ENCODE measurements around the gene PPP3R1.

DNA sequence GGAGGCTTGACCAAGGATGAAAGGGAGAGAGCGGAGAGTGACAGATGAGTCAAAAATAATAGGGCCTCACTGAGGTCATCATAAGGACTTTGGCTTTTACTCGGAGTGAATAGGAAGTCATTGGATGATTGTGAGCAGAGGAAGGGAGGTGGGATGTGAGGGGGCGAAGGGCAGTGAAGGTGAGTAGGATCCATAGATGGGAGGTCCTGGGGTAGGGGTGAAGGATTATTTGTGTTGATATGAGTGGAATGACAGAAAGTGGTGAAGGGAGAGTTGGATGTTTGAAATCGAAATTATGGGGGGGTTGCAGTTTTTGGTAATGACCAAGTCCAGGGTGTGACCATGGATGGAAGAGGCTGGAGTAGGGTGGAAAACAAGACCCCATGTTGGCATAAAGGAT is 80.6 kb downstream of the PPP3R1 start:
- TF ChIP-seq POLR2AphosphoS5 (IDR thresholded peaks at IDR 0.05; ENCODE audit: insufficient read depth, low read depth, low read length), result no peak
- no peak for TF ChIP-seq CTCF (IDR thresholded peaks at IDR 0.05; ENCODE audit: extremely low read depth in 1 of 2, insufficient read depth in 1 of 2, low read depth in 1 of 2, low read length in 2 of 2)
- no peak for TF ChIP-seq MYC (IDR thresholded peaks at IDR 0.05; ENCODE audit: low read depth, low read length)
- no peak for TF ChIP-seq EZH2 (IDR thresholded peaks at IDR 0.05; ENCODE audit: borderline replicate concordance, low read depth, low read length, severe bottlenecking)
- no peak for TF ChIP-seq POLR2A (IDR thresholded peaks at IDR 0.05; ENCODE audit: low read depth, low read length)
- no peak for TF ChIP-seq FOS (IDR thresholded peaks at IDR 0.05; ENCODE audit: borderline replicate concordance, insufficient read depth, low read length)
- TF ChIP-seq MAX (IDR thresholded peaks at IDR 0.05; ENCODE audit: insufficient read depth, insufficient read length), result no peak

Data from endothelial cell of umbilical vein (primary cell).